HG02840 (cell line): ENCODE results near the gene GBA2.

Source experiments
- ATAC-seq: cut with Tn5 transposase; IDR thresholded peaks from one replicate; pipeline ENCODE4 v1.9.1; 2021; ENCODE audit warnings: mild to moderate bottlenecking, moderate library complexity, moderate number of reproducible peaks; ENCODE audit not compliant: unreplicated experiment, low FRiP score

GBA2 gene

GRCh38 chr9:35718721-35719511, 30.1 kb downstream of the GBA2 start:
- ATAC-seq: no peak

- no peak for ATAC-seq
Observed at GRCh38 chr9:35717132-35717870, 31.7 kb downstream of the GBA2 start.

DNA sequence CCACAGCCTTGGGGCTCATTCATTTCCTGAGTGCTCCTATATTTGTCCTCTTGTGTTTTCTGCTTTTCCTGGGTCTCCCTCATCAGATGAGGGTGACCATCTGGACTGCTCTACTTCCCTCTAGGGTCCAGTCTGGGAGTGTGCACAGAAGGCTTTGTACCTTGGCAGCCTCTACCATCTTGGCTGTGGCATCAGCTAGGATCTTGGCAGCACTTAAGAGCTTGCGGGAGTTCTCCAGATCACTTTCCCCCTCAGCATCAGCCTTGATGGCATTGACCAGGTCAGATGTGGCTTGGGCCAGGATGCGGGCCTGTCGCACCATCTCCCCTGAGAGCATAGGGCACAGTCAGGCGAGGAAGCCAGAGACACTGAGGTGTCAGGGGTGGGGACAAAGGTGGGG, 32.8 kb downstream of the GBA2 start:
- no peak for ATAC-seq

GRCh38 chr9:35714579-35715252, 34.3 kb downstream of the GBA2 start:
- no peak for ATAC-seq

GRCh38 chr9:35714123-35714522, 34.9 kb downstream of the GBA2 start:
- ATAC-seq: no peak

- no peak for ATAC-seq
Observed at GRCh38 chr9:35713578-35713977, 35.5 kb downstream of the GBA2 start.

- ATAC-seq: no peak
Observed at GRCh38 chr9:35712762-35713400, 36.1 kb downstream of the GBA2 start.

- ATAC-seq: no peak
Observed at GRCh38 chr9:35711501-35712428, 37.3 kb downstream of the GBA2 start.

GRCh38 chr9:35710818-35711500, 38.1 kb downstream of the GBA2 start:
- no peak for ATAC-seq

- ATAC-seq: no peak
Observed at GRCh38 chr9:35708146-35708545, 40.9 kb downstream of the GBA2 start.

DNA sequence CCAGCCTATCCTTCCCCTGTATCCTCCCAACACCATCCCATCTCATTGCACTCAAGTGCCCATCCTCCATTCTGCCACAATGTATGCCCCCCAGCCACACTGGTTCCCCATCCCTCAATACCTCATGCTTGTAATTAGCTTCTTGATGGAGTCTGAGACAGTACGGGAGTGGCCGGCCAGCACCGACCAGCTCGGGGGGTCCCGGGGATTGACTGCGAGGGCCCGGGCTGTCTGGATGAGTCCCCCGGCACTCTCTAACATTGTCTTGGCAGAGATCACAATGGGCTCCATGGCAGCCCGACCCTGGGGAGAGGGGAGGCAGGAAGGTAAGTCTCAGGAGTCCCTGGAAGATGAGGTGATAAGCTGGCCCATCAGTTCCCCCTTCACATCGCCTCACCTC, 42.1 kb downstream of the GBA2 start:
- no peak for ATAC-seq

GRCh38 chr9:35705836-35706430, 43.1 kb downstream of the GBA2 start:
- no peak for ATAC-seq

GRCh38 chr9:35705372-35705771, 43.7 kb downstream of the GBA2 start:
- no peak for ATAC-seq

DNA sequence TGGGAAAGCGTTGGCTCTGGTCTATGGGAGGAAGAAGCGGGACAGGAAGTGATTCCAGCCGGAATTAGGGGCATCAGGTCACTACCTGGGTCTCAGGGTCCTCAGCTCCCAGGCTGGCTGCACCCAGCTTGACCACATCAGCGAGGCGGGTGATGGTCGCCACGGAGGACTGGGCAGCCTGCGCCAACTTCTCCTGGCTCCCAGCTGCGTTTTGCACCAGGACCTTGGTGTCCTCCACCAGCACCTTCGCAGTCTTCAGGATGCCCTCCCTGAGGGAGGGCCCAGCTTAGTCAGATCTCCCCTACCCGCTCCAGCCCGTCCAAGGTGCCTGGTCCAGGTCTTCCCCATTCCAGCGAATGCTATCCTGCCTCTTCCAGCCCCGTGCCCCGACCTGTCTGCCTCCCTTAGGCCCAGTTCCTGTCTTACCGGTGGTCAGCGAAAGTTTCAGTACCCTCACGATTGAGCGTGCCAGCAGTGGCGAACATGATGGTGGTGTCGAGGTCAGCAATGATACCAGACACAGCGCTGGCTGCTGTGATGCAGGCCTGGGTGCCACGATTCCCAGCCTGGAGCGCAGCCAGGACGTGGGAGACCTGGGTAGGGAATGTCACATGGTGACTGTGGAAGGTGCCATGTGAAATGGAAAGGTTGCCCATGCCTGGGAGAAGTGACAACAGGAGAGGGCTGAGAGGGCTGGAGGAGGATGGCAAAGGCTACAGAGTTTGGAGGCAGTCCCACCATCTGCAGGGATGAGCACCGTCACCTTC, 44.9 kb downstream of the GBA2 start:
- ATAC-seq: no peak

DNA sequence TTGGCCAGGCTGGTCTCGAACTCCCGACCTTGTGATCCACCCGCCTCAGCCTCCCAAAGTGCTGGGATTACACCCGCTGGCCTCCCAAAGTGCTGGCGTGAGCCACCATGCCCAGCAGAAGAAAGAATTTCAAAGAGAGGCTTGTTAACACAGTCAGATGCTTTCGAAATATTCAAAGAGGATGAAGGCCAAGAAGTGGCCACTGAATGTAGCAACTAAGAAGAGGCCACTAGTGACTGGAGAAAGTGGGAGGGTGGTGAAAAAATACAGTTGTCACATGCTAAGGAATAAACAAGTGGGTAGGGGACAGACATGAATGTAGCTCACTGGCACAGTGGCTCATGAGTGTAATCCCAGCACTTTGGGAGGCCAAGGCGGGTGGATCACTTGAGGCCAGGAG, 46.3 kb downstream of the GBA2 start:
- no peak for ATAC-seq

- no peak for ATAC-seq
Observed at GRCh38 chr9:35700942-35701341, 48.1 kb downstream of the GBA2 start.

DNA sequence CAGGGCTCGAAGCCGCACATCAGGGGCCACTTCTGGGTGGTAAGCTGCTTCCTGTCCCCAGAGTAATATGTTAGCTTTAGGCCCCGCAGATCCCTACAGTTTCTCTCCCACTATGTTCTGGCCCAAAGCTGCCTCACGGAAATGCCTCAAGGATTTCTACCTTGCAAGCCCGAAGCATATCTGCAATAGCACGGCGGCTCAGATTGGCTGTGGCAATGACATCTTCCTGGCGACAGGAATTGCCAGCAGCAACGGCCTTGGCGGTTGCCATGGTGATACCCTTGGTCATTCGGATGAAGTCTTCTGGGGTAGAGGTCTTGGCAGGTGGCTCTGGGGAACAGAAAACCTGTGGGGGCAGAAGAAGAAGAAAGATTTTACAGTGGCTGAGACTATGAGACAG, 49.0 kb downstream of the GBA2 start:
- no peak for ATAC-seq

- no peak for ATAC-seq
Observed at GRCh38 chr9:35698231-35698630, 50.8 kb downstream of the GBA2 start.
